Measurements from ENCODE around the gene MGAT1.

MGAT1 gene

GRCh38 chr5:180824630-180825476, 22.2 kb upstream of the MGAT1 start:
- no peak for ATAC-seq (ENCODE audit: low read depth)
- Histone ChIP-seq H3K27ac (ENCODE audit: poor library complexity, severe bottlenecking) (no peak overlapping the region), H3K4me1 (ENCODE audit: insufficient read depth, poor library complexity, severe bottlenecking) (peaks cover 12% of the 10 kb centered on the region), H3K9me3 (ENCODE audit: severe bottlenecking) (peaks cover 2% of the 10 kb centered on the region), H3K27me3 (ENCODE audit: insufficient read depth, poor library complexity, severe bottlenecking) (no peaks in the 10 kb centered on the region), H3K4me3 (ENCODE audit: severe bottlenecking) (no peak overlapping the region), H3K36me3 (ENCODE audit: low read depth) (peaks cover 6% of the 10 kb centered on the region)
- no peak for TF ChIP-seq CTCF (IDR thresholded peaks at IDR 0.05; ENCODE audit: poor library complexity, severe bottlenecking)
- no peak for DNase-seq (ENCODE audit: low spot score)

- no peaks in the 10 kb centered on the region for H3K27me3 ChIP-seq (ENCODE audit: insufficient read depth, poor library complexity, severe bottlenecking)
- H3K9me3 ChIP-seq (ENCODE audit: severe bottlenecking), result no peaks in the 10 kb centered on the region
- TF ChIP-seq CTCF (IDR thresholded peaks at IDR 0.05; ENCODE audit: poor library complexity, severe bottlenecking), result no peak
- ATAC-seq (ENCODE audit: low read depth), result no peak
- no peak for DNase-seq (ENCODE audit: low spot score)
- peaks cover 12% of the 10 kb centered on the region for H3K4me1 ChIP-seq (ENCODE audit: insufficient read depth, poor library complexity, severe bottlenecking)
- no peaks in the 10 kb centered on the region for H3K36me3 ChIP-seq (ENCODE audit: low read depth)
- H3K4me3 ChIP-seq (ENCODE audit: severe bottlenecking), result no peak overlapping the region
- no peak overlapping the region for H3K27ac ChIP-seq (ENCODE audit: poor library complexity, severe bottlenecking)
These were observed 21.5 kb upstream of the MGAT1 start for GRCh38 chr5:180823940-180824629.

GRCh38 chr5:180823346-180823745, 20.7 kb upstream of the MGAT1 start:
- H3K4me3 ChIP-seq (ENCODE audit: severe bottlenecking), result no peak overlapping the region
- no peaks in the 10 kb centered on the region for H3K9me3 ChIP-seq (ENCODE audit: severe bottlenecking)
- H3K27ac ChIP-seq (ENCODE audit: poor library complexity, severe bottlenecking), result no peak overlapping the region
- no peak for TF ChIP-seq CTCF (IDR thresholded peaks at IDR 0.05; ENCODE audit: poor library complexity, severe bottlenecking)
- no peak for ATAC-seq (ENCODE audit: low read depth)
- peaks cover 12% of the 10 kb centered on the region for H3K4me1 ChIP-seq (ENCODE audit: insufficient read depth, poor library complexity, severe bottlenecking)
- H3K36me3 ChIP-seq (ENCODE audit: low read depth), result no peaks in the 10 kb centered on the region
- H3K27me3 ChIP-seq (ENCODE audit: insufficient read depth, poor library complexity, severe bottlenecking), result no peaks in the 10 kb centered on the region
- DNase-seq (ENCODE audit: low spot score), result no peak

DNA sequence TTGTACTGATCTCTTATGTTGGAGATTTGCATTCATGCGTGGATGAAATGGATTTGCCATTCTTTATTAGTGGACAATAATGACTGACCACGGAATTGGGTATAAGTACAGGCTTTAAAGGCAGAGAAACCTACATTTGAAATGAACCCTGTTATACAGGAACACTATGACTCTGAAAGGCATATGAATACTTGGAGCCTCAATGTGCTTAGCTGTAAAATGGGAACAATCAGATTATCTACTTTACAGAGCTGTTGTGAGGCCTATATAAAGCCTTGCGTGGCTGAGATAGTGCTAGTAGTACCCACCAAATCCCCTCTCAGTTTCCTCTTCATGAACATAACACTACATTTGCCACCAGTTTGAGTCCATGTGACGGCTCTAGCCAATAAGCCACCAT, 18.9 kb upstream of the MGAT1 start:
- no peaks in the 10 kb centered on the region for H3K27me3 ChIP-seq (ENCODE audit: insufficient read depth, poor library complexity, severe bottlenecking)
- ATAC-seq (ENCODE audit: low read depth) (no peak), DNase-seq (ENCODE audit: low spot score) (no peak)
- no peaks in the 10 kb centered on the region for H3K36me3 ChIP-seq (ENCODE audit: low read depth)
- H3K9me3 ChIP-seq (ENCODE audit: severe bottlenecking), result no peaks in the 10 kb centered on the region
- peaks cover 11% of the 10 kb centered on the region for H3K4me1 ChIP-seq (ENCODE audit: insufficient read depth, poor library complexity, severe bottlenecking)
- no peak overlapping the region for H3K4me3 ChIP-seq (ENCODE audit: severe bottlenecking)
- H3K27ac ChIP-seq (ENCODE audit: poor library complexity, severe bottlenecking), result no peak overlapping the region
- no peak for TF ChIP-seq CTCF (IDR thresholded peaks at IDR 0.05; ENCODE audit: poor library complexity, severe bottlenecking)
